SU-DHL-6 (cell line): ENCODE measurements around the gene ZFYVE21.

Source experiments
- EZH2phosphoT487 ChIP-seq: fragments of 200-600 bp; sonication (generic), shearing (Covaris generic); conservative IDR thresholded peaks from 2 replicates; pipeline ENCODE4 v1.6.1; 2018; ENCODE audit warnings: mild to moderate bottlenecking, antibody characterized with exemption, low read length, moderate library complexity, mixed read lengths
- TF ChIP-seq, protein P1 (sequence below): fragments of 200-600 bp; sonication (generic); IDR thresholded peaks from one replicate; pipeline ENCODE4 v1.5.1; 2017; ENCODE audit warnings: antibody characterized with exemption, mild to moderate bottlenecking, low read length, moderate library complexity; ENCODE audit not compliant: insufficient read depth, poor library complexity, severe bottlenecking

DNA sequence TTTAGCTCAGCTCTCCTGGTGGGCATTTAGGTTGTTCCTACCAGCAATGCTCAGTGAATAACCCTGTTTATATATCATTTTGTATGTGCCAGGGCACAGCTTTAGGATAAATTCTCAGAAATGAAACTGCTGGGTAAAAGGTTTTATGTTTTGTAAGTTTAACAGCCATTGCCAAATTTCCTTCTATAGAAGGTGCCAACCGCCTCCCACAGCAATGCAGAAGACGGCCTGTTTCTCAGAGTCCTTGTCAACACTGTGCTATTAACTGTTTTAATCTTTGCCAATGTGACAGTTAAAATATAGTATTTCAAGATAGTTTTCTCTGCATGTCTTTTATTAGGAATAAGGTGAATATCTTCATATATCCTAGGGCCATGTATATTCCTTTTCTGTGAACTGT, 66.8 kb downstream of the ZFYVE21 start:
- TF ChIP-seq, protein P1, sequence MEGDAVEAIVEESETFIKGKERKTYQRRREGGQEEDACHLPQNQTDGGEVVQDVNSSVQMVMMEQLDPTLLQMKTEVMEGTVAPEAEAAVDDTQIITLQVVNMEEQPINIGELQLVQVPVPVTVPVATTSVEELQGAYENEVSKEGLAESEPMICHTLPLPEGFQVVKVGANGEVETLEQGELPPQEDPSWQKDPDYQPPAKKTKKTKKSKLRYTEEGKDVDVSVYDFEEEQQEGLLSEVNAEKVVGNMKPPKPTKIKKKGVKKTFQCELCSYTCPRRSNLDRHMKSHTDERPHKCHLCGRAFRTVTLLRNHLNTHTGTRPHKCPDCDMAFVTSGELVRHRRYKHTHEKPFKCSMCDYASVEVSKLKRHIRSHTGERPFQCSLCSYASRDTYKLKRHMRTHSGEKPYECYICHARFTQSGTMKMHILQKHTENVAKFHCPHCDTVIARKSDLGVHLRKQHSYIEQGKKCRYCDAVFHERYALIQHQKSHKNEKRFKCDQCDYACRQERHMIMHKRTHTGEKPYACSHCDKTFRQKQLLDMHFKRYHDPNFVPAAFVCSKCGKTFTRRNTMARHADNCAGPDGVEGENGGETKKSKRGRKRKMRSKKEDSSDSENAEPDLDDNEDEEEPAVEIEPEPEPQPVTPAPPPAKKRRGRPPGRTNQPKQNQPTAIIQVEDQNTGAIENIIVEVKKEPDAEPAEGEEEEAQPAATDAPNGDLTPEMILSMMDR = no peak
- TF ChIP-seq EZH2phosphoT487 = no peak
